Measurements from ENCODE around the gene AKAP9.

DNA sequence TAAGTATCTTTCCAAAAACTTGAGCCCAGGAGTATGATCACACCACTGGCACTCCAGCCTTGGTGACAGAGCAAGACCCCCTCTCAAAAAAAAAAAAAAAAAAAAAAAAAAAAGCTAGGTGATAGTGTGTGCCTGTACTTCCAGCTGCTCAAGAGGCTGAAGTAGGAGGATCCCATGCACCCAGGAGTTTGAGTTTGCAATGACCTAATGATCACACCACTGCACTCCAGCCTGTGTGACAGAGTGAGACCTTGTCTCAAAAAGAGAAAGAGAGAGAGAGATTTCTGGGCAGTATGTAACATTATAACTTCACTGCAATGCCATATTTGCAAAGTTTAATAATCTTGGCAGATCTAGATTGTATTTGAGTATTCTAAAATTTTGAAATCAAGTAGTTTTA is 47.6 kb downstream of the AKAP9 start:
- TF ChIP-seq POLR2A (IDR thresholded peaks at IDR 0.05; ENCODE audit: low read depth, low read length) (no peak), POLR2AphosphoS5 (IDR thresholded peaks at IDR 0.05; ENCODE audit: low read depth, low read length) (no peak)

Data from GM12892 (cell line).